HG03575 (cell line): ENCODE data around the gene SPIRE1.

Source experiments
- ATAC-seq: cut with Tn5 transposase; IDR thresholded peaks from one replicate; pipeline ENCODE4 v1.9.1; 2021; ENCODE audit not compliant: unreplicated experiment, insufficient number of reproducible peaks, low FRiP score; ENCODE audit errors: extremely low read depth

The SPIRE1 gene

DNA sequence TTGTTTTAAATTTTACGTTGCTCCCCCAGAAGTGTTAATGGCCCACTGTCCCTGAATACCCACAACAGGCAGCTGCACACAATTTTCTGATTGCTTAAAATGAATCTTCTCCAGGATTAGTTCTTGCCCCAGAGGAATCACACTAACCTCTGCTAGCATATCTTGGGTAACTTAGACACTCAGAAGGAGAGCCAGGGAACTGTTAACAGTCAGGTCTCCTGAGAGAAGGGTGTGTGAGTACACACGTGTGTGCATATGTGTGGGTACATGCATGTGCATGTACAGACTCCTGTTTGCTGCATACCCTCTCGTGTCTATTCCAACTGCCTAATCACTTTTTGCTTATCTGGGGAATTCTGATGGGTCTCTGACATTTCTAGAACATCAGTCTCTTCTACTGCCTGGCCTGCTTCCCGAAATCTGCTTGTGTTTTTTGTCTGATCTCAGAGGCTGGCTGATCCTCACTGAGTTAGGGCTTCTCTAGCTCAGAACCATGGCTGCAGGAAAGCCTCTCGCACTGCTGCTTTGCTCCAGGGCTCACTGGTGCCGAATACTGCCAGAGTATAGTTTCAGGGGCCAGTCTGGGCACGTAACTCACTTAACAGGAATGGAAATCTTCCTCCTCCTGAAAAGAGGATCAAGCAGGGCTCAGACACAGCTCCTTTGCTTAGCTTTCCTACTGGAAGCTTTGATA is 187.4 kb downstream of the SPIRE1 start:
- ATAC-seq = no peak

DNA sequence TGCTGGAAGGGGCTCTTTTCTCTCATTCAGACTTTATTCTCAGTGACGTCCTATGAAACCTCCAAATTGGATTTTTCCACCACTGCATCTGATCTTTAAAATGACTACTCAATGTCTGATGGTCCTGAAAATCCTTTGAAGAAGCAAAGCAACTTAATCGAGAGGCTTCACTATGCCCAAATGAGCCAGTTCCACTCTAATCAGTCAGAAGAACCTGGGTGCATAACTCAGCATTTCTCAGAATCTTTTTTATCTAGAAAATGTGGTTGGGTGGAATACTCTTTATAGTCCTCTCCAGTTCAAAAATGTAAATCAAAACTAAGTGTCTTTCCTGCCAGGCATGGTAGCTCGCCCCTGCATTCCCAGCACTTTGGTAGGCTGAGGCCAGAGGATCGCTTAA is 189.5 kb downstream of the SPIRE1 start:
- ATAC-seq = no peak

DNA sequence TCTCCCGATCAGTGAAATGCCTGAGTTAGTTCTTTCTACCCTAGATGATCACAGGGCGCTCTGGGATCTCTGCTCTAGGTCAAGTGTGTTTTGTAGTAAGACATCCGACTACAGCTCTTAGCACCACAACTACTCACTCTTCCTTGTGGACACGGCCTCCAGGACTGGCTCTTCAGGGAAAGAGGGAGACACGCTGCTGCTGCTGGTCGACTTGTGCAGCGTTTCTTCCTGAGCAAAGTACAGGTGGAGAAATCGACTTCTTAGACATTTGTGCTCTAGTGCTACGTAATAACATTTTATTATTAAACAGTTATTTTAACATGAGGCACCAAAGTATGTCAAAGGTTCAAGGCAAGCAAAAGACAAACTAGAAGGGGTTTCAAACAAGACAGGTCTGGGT is 193.2 kb downstream of the SPIRE1 start:
- ATAC-seq = no peak

GRCh38 chr18:12463191-12463590 is 194.7 kb downstream of the SPIRE1 start:
- ATAC-seq = no peak

- ATAC-seq = no peak
These were observed 195.7 kb downstream of the SPIRE1 start for GRCh38 chr18:12462242-12462641.

DNA sequence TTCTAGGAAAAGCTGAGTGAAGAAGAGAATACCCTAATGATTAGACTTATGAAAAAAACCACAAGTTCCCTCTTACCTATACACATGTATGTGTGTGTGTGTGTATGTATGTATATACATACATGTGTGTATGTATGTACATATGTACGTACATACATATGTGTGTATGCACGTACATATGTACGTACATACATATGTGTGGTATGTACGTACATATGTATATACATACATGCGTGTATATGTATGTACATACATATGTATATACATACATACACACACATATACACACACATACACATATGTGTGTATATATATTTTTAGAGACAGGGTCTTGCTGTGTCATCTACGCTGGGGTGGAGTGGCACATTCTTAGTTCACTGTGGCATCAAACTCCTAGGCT is 196.6 kb downstream of the SPIRE1 start:
- ATAC-seq = no peak

- ATAC-seq = no peak
These were observed 197.0 kb downstream of the SPIRE1 start for GRCh38 chr18:12460874-12461273.

DNA sequence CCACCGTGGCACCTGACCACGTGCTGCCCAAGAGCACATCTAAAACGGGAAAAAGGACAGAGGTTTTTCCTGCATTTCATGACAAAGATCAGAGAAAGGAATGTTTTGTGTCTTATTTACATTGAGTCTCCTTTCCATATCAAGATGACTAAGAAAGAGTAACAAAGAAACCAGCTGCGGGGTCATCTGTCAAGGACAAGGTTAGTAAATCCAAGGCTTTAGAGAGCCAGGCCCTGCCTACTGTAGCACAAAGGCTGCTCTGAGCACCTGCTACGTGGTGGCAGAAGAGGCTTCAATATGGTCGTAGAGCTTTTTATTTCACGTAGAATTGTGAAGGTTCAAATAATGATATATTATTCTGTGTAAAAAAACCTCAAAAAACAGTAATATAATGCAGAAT is 199.1 kb downstream of the SPIRE1 start:
- no peak for ATAC-seq

- ATAC-seq = no peak
These were observed 201.5 kb downstream of the SPIRE1 start for GRCh38 chr18:12456441-12456840.

DNA sequence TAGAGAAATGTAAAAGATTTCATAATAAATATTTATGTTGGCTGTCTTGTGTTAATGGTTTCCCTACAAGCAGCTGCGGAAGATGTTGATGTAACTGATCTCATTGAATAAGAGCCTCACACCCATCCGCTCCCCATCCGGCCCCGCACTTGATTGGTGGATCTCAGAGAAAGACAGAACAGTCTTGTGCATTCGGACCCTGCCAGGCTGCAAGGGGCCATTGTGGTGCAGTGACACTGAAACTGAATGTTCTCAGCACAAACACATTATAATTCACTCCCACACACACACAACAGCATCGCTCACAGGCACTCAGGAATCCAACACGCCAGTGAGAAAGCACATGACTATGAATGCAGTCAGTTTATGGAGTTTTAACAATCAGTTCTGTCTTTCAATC is 202.4 kb downstream of the SPIRE1 start:
- no peak for ATAC-seq

GRCh38 chr18:12452784-12453183 is 205.1 kb downstream of the SPIRE1 start:
- ATAC-seq = no peak

- no peak for ATAC-seq
These were observed 206.5 kb downstream of the SPIRE1 start for GRCh38 chr18:12451428-12451827.

DNA sequence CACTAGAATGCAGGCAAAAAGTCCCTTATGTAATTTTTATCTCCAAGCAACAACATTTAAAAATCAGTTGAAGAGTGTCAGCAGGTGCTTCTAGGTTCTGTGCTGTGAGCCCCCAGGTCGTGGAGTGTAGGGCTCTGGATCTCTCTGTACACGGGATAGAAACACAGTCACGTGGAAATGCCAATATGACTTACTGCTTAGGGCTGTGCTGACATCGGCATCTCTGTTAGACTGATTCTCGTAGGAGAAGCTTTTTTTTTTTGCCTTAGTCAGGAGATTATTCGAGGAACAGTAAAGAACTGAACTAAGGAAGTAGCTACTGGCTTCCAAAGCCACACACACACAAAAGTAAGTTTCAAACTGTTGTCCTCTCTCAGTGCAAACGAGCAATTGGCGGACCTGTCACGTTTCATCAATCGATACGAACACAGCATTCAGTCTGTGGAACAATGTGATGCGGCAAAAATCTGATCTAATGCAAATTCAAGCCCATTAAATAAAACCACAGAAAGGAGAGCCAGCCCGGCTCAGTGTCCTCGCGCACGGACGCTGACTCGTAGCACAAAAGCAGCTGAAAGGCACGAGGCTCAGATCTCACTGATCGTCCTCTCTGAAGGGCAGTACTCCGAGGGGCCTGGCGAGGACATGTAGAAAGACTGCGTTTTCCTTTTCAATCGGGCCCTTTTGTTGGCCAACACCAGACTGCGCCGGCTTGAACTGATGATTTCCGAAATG is 208.7 kb downstream of the SPIRE1 start:
- no peak for ATAC-seq

DNA sequence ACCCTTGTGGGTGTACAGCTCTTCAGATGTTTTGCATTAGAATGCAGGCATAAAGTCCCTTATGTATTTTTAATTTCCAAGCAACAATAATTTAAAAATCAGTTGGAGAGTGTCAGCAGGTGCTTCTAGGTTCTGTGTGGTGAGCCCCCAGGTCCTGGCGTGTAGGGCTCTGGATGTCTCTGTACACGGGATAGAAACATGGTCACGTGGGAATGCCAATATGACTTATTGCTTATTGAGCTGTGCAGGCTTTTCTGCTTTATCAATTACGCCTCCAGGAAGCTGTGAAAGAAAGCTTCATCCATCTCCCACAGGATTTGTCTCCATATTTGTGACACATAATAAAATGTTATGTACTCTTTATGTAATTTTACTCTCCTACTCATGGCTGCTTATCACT is 212.4 kb downstream of the SPIRE1 start:
- no peak for ATAC-seq

- ATAC-seq = no peak
These were observed 214.4 kb downstream of the SPIRE1 start for GRCh38 chr18:12443551-12443950.

- ATAC-seq = no peak
These were observed 215.0 kb downstream of the SPIRE1 start for GRCh38 chr18:12442946-12443345.

- no peak for ATAC-seq
These were observed 216.4 kb downstream of the SPIRE1 start for GRCh38 chr18:12441475-12442034.

DNA sequence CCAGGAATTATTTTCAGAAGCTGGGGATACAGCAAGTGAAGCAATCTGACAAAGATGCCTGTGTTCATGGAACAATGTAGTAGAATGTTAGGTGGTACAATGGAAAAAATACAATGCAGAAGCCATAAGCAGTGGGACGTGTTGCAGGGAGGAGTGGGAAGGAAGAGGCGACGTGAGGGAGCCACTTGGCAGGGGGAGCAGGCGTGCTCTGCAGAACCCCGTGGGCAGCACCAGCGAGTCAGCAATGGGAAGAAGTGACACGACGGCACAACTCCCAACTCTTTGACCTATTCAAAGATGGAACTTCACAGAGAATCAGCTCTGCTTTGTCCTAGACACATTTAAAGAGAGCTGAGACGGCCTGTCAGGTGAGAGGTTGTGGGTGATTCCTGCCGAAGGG is 219.7 kb downstream of the SPIRE1 start:
- ATAC-seq = no peak

GRCh38 chr18:12435867-12436266 is 222.0 kb downstream of the SPIRE1 start:
- no peak for ATAC-seq

DNA sequence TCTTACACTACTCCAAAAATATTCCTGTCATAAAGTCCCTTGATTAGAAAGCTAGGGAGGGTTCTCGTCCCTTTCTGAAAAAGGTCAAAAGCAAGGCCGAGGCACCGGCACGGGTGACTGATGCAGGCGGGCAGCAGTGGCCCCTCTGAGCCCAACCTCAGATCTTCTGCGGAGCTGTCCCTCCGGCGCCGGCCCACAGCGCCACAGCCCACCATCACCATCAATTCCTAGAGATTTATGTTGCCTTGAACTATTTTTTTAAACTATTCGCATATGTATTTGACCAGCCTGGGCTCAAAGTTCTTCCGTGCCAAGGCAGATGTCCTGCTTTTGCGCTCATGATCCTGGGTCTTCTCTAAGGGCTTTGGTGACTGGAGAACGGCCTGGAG is 223.4 kb downstream of the SPIRE1 start:
- ATAC-seq = no peak
